ENCODE results near the gene THAP8.
"Not testable (repeated sequence)": the region's sequence is repeated elsewhere in the genome, so short reads cannot be mapped to it uniquely, and the experiment has no call there.

The THAP8 gene

GRCh38 chr19:36043952-36044351 is 10.1 kb downstream of the THAP8 start:
- Histone ChIP-seq H3K27me3 (ENCODE audit: low read length) (no peaks in the 10 kb centered on the region), H4K20me1 (ENCODE audit: low read depth, low read length) (no peaks in the 10 kb centered on the region), H3K9ac (ENCODE audit: low read length) (no peak overlapping the region), H3K4me2 (ENCODE audit: low read depth, low read length, poor library complexity, severe bottlenecking) (no peak overlapping the region), H3K9me2 (replicated peaks; ENCODE audit: insufficient read depth, low read length) (no peaks in the 10 kb centered on the region), H2AFZ (ENCODE audit: low read depth, low read length, severe bottlenecking) (no peak overlapping the region), H3K36me3 (ENCODE audit: low read length) (no peaks in the 10 kb centered on the region), H3K27ac (ENCODE audit: low read depth, low read length) (no peak overlapping the region), H3F3A (ENCODE audit: insufficient read depth) (no peaks in the 10 kb centered on the region), H3K79me2 (ENCODE audit: insufficient read depth, low read length) (no peaks in the 10 kb centered on the region), H3K9me3 (ENCODE audit: insufficient read depth, low read length) (no peaks in the 10 kb centered on the region), H3K4me3 (ENCODE audit: insufficient read depth, low read length, poor library complexity, severe bottlenecking) (no peak overlapping the region)
- no peak for TF ChIP-seq EZH2phosphoT487 (conservative IDR thresholded peaks at IDR 0.05; ENCODE audit: low read length)
- TF ChIP-seq, protein P1, sequence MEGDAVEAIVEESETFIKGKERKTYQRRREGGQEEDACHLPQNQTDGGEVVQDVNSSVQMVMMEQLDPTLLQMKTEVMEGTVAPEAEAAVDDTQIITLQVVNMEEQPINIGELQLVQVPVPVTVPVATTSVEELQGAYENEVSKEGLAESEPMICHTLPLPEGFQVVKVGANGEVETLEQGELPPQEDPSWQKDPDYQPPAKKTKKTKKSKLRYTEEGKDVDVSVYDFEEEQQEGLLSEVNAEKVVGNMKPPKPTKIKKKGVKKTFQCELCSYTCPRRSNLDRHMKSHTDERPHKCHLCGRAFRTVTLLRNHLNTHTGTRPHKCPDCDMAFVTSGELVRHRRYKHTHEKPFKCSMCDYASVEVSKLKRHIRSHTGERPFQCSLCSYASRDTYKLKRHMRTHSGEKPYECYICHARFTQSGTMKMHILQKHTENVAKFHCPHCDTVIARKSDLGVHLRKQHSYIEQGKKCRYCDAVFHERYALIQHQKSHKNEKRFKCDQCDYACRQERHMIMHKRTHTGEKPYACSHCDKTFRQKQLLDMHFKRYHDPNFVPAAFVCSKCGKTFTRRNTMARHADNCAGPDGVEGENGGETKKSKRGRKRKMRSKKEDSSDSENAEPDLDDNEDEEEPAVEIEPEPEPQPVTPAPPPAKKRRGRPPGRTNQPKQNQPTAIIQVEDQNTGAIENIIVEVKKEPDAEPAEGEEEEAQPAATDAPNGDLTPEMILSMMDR (IDR thresholded peaks at IDR 0.05; ENCODE audit: insufficient read depth, low read length, poor library complexity, severe bottlenecking), result no peak

DNA sequence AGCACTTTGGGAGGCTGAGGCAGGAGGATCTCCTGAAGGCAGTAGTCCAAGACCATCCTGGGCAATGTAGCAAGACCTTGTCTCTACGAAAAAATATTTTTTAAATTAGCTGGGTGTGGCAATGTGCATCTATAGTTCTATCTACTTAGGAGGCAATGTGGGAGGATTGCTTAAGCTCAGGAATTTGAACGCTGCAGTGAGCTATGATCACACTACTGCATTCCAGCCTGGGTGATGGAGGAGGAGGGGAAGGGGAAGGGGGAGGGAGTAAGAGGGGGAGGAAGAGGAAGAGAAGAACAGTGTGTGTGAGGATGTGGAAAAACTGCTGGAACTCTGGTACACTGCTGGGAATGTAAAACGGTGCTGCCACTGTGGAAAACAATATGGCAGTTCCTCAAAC is 12.3 kb downstream of the THAP8 start:
- Histone ChIP-seq H3F3A (ENCODE audit: insufficient read depth) (no peaks in the 10 kb centered on the region), H2AFZ (ENCODE audit: low read depth, low read length, severe bottlenecking) (no peak overlapping the region), H4K20me1 (ENCODE audit: low read depth, low read length) (no peaks in the 10 kb centered on the region), H3K9me2 (replicated peaks; ENCODE audit: insufficient read depth, low read length) (no peaks in the 10 kb centered on the region), H3K4me3 (ENCODE audit: insufficient read depth, low read length, poor library complexity, severe bottlenecking) (no peak overlapping the region), H3K27ac (ENCODE audit: low read depth, low read length) (no peak overlapping the region), H3K36me3 (ENCODE audit: low read length) (no peaks in the 10 kb centered on the region), H3K4me2 (ENCODE audit: low read depth, low read length, poor library complexity, severe bottlenecking) (no peak overlapping the region), H3K27me3 (ENCODE audit: low read length) (no peaks in the 10 kb centered on the region), H3K9me3 (ENCODE audit: insufficient read depth, low read length) (no peaks in the 10 kb centered on the region), H3K79me2 (ENCODE audit: insufficient read depth, low read length) (no peaks in the 10 kb centered on the region), H3K9ac (ENCODE audit: low read length) (no peak overlapping the region)
- TF ChIP-seq EZH2phosphoT487 (conservative IDR thresholded peaks at IDR 0.05; ENCODE audit: low read length), result no peak
- TF ChIP-seq, protein P1 (IDR thresholded peaks at IDR 0.05; ENCODE audit: insufficient read depth, low read length, poor library complexity, severe bottlenecking), result no peak

- H3F3A ChIP-seq (ENCODE audit: insufficient read depth); H3K9ac ChIP-seq (ENCODE audit: low read length); H3K4me3 ChIP-seq (ENCODE audit: insufficient read depth, low read length, poor library complexity, severe bottlenecking); H4K20me1 ChIP-seq (ENCODE audit: low read depth, low read length); H3K9me2 ChIP-seq (replicated peaks; ENCODE audit: insufficient read depth, low read length); H3K27ac ChIP-seq (ENCODE audit: low read depth, low read length); H3K36me3 ChIP-seq (ENCODE audit: low read length); H3K79me2 ChIP-seq (ENCODE audit: insufficient read depth, low read length); H2AFZ ChIP-seq (ENCODE audit: low read depth, low read length, severe bottlenecking); H3K9me3 ChIP-seq (ENCODE audit: insufficient read depth, low read length); H3K27me3 ChIP-seq (ENCODE audit: low read length); H3K4me2 ChIP-seq (ENCODE audit: low read depth, low read length, poor library complexity, severe bottlenecking): not testable (repeated sequence)
Observed at GRCh38 chr19:36041092-36041491, 13.0 kb downstream of the THAP8 start.

- H3K27me3 ChIP-seq (ENCODE audit: low read length), result no peaks in the 10 kb centered on the region
- H3K9me2 ChIP-seq (replicated peaks; ENCODE audit: insufficient read depth, low read length), result no peaks in the 10 kb centered on the region
- H3K79me2 ChIP-seq (ENCODE audit: insufficient read depth, low read length), result no peaks in the 10 kb centered on the region
- no peak overlapping the region for H3K9ac ChIP-seq (ENCODE audit: low read length)
- H4K20me1 ChIP-seq (ENCODE audit: low read depth, low read length), result no peaks in the 10 kb centered on the region
- H3K36me3 ChIP-seq (ENCODE audit: low read length), result no peaks in the 10 kb centered on the region
- H3K4me2 ChIP-seq (ENCODE audit: low read depth, low read length, poor library complexity, severe bottlenecking), result no peak overlapping the region
- no peak overlapping the region for H3K27ac ChIP-seq (ENCODE audit: low read depth, low read length)
- no peaks in the 10 kb centered on the region for H3F3A ChIP-seq (ENCODE audit: insufficient read depth)
- no peak overlapping the region for H3K4me3 ChIP-seq (ENCODE audit: insufficient read depth, low read length, poor library complexity, severe bottlenecking)
- H3K9me3 ChIP-seq (ENCODE audit: insufficient read depth, low read length), result no peaks in the 10 kb centered on the region
- no peak overlapping the region for H2AFZ ChIP-seq (ENCODE audit: low read depth, low read length, severe bottlenecking)
- TF ChIP-seq, protein P1 (IDR thresholded peaks at IDR 0.05; ENCODE audit: insufficient read depth, low read length, poor library complexity, severe bottlenecking), result no peak
- no peak for TF ChIP-seq EZH2phosphoT487 (conservative IDR thresholded peaks at IDR 0.05; ENCODE audit: low read length)
Observed at GRCh38 chr19:36040495-36040894, 13.6 kb downstream of the THAP8 start.

Measured in SU-DHL-6 (cell line).